GM12874 (cell line): ENCODE measurements around the gene SLC37A3.

ENCODE experiments used
- CTCF ChIP-seq: IDR thresholded peaks from 2 replicates; pipeline ENCODE4 v1.5.1; 2011; ENCODE audit warnings: low read depth, mild to moderate bottlenecking, control low read depth, low read length, moderate library complexity; ENCODE audit not compliant: insufficient read depth

SLC37A3 gene

GRCh38 chr7:140417456-140418155 is 19.3 kb upstream of the SLC37A3 start:
- no peak for TF ChIP-seq CTCF

GRCh38 chr7:140416560-140416959 is 18.2 kb upstream of the SLC37A3 start:
- TF ChIP-seq CTCF = no peak

- no peak for TF ChIP-seq CTCF
Observed at GRCh38 chr7:140415361-140415760, 17.0 kb upstream of the SLC37A3 start.

- no peak for TF ChIP-seq CTCF
Observed at GRCh38 chr7:140404565-140405065, 6.3 kb upstream of the SLC37A3 start.

- no peak for TF ChIP-seq CTCF
Observed at GRCh38 chr7:140403878-140404564, 5.7 kb upstream of the SLC37A3 start, which contains the start of gene RAB19. TSS of gene RAB19 (plus strand) at chr7:140404058. CDS start at chr7:140407647, 3,589 bp downstream.

- TF ChIP-seq CTCF = no peak
Observed at GRCh38 chr7:140402178-140402835, 4.0 kb upstream of the SLC37A3 start.

GRCh38 chr7:140400381-140400780 is 2.1 kb upstream of the SLC37A3 start:
- TF ChIP-seq CTCF = no peak
